Thyroid gland (tissue), 4 donors: ENCODE results near the gene ASCL2. TPM values are rescaled to one million over a fixed set of nuclear protein-coding genes. Genes with fewer than 3 reads are reported as not detected.

Experiments
- DNase-seq, 2 donors: peaks; one replicate each; pipeline ENCODE4 v3.0.0-alpha.2; 2019
- H3K27ac ChIP-seq, 3 donors: fragments of 200-600 bp; sonication (generic); 1 replicate in 2 of 3; 2 replicates in 1 of 3; pipeline ENCODE4 v1.5.1; 2016 to 2019; ENCODE audit warnings: mild to moderate bottlenecking in 1 of 3, moderate library complexity in 1 of 3
- H3K27me3 ChIP-seq: fragments of 200-600 bp; sonication (generic); one replicate; pipeline ENCODE4 v1.5.1; 2019
- H3K36me3 ChIP-seq, 2 donors: fragments of 200-600 bp; sonication (generic); one replicate each; pipeline ENCODE4 v1.5.1; 2016 to 2019
- H3K4me1 ChIP-seq, 2 donors: fragments of 200-600 bp; sonication (generic); one replicate each; pipeline ENCODE4 v1.5.1; 2017 to 2019
- H3K4me3 ChIP-seq, 3 donors: fragments of 200-600 bp; sonication (generic); replicated peaks in 1 of 3; 1 replicate in 2 of 3; 2 replicates in 1 of 3; pipeline ENCODE4 v1.5.1; 2016; ENCODE audit warnings: mild to moderate bottlenecking in 1 of 3
- H3K9me3 ChIP-seq: fragments of 200-600 bp; sonication (generic); one replicate; pipeline ENCODE4 v1.5.1; 2017
- POLR2A ChIP-seq, 2 donors: fragments of 450-650 bp; IDR thresholded peaks; one replicate each; pipeline ENCODE4 v1.6.1; 2017; ENCODE audit warnings: antibody characterized with exemption in 2 of 2, mild to moderate bottlenecking in 2 of 2, moderate library complexity in 1 of 2
- WGBS, 2 donors: methylation state at CpG; one replicate each; pipeline ENCODE4 v1.1.5; 2017; 5-methylcytosine and 5-hydroxymethylcytosine counted together
- intact Hi-C: fragments of 100-400 bp; cut with DNase I; formaldehyde crosslinking; loops from one replicate; pipeline ENCODE4 v1.15.1; 2023
- total RNA-seq, 4 donors: library from RNA; depleted of rRNA; stranded (reverse); fragments of >200 nt; gene quantifications; one replicate each; pipeline ENCODE4 v1.2.3, GENCODE V29; 2016
- TF ChIP-seq, protein P1 (sequence below), 6 experiments: fragments of 200-600 bp in 3 of 6; fragments of 450-650 bp in 3 of 6; sonication (generic) in 3 of 6; IDR thresholded peaks; one replicate each; pipeline ENCODE4 v1.5.1; 2016 to 2019; ENCODE audit warnings: antibody characterized with exemption in 6 of 6, mild to moderate bottlenecking in 2 of 6, inconsistent platforms in 1 of 6, moderate library complexity in 1 of 6

ASCL2 gene
- total RNA-seq, 4 donors from 2014 or later: 0.46 to 2.9 (median 0.66) TPM

DNA sequence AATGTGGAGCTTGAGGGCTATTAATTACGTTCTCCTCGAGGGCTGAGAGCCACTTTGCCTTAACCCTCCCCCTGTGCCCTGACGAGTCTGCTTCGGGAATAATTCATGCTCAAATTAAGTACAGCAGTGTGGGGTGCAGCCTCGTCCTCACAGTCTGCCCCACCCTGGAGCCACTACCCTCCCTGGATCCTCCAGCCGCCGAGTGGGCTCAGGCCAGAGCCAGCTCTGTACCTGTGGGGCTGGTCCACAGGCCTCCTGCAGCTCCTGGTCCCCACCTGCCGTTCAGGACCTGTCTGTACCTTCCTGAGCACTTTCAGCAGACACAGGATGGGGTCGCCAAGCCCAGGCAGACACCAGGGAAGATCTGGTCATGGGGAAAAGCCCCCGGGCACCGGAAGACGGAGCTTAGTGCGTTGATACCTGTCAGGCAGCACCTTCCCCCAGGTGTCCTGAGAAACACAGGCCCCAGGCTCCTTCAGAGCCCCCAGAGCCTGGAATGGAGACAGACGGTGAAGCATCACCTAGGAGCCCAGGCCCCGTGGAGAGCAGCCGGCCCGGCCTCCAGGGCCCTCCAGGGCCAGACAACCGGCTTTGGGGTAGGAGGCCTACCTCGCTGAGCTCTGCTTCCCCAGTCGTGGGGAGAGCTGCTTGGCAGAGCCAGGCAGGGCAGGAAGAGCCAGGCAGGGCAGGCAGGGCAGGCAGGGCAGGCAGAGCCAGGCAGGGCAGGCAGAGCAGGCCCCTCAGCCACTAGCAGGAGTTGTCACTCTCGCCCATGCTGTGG lies 41.2 kb upstream of the ASCL2 start:
- peaks cover 20 to 22% of the 10 kb centered on the region in 2 donors for H3K4me1 ChIP-seq
- no peaks in the 10 kb centered on the region for H3K36me3 ChIP-seq
- 54 to 74% methylated on average over 8 to 14 of the region's 21 CpGs for WGBS, 2 donors
- H3K9me3 ChIP-seq: no peaks in the 10 kb centered on the region
- TF ChIP-seq, protein P1, sequence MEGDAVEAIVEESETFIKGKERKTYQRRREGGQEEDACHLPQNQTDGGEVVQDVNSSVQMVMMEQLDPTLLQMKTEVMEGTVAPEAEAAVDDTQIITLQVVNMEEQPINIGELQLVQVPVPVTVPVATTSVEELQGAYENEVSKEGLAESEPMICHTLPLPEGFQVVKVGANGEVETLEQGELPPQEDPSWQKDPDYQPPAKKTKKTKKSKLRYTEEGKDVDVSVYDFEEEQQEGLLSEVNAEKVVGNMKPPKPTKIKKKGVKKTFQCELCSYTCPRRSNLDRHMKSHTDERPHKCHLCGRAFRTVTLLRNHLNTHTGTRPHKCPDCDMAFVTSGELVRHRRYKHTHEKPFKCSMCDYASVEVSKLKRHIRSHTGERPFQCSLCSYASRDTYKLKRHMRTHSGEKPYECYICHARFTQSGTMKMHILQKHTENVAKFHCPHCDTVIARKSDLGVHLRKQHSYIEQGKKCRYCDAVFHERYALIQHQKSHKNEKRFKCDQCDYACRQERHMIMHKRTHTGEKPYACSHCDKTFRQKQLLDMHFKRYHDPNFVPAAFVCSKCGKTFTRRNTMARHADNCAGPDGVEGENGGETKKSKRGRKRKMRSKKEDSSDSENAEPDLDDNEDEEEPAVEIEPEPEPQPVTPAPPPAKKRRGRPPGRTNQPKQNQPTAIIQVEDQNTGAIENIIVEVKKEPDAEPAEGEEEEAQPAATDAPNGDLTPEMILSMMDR (IDR thresholded peaks at IDR 0.05): no peak
- no peak for TF ChIP-seq POLR2A (IDR thresholded peaks at IDR 0.05)
- no peaks in the 10 kb centered on the region for H3K27me3 ChIP-seq
- no peak overlapping the region for H3K4me3 ChIP-seq
- no peak overlapping the region for H3K27ac ChIP-seq
- no peak for DNase-seq
- intact Hi-C loops: no loop called here

DNA sequence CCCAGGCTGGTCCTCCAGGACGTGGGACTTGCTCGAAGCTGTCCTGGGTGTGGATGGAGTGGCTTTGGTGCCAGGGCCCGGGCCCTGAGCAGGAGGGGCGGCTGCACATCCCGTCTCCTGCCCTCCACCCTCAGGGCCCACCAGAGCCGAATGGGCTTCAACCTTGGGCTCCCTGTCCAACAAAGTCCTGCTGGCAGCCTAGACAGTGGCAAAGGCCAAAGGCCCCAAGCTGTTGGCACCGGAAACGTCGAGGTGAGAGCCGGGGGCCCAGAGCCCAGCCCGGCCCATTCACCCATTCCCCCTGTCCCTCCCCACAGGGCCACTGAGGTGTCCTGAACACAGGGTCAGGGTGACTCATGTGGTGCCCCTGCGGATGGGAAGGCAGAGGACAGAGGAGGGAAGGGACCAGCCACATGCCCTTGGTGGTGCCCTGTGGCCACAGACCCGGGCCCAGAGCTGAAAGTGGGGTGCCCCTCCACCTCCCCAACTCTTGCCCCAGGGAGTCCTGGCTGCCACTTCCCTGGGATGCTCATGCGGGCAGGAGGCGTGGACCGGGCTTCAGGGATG lies 40.5 kb upstream of the ASCL2 start:
- DNase-seq: no peak
- TF ChIP-seq POLR2A (IDR thresholded peaks at IDR 0.05): no peak
- TF ChIP-seq, protein P1 (IDR thresholded peaks at IDR 0.05): no peak
- Histone ChIP-seq H3K4me3 (no peak overlapping the region), H3K27ac (no peak overlapping the region), H3K4me1 (peaks cover 20 to 29% of the 10 kb centered on the region in 2 donors), H3K27me3 (no peaks in the 10 kb centered on the region), H3K9me3 (no peaks in the 10 kb centered on the region), H3K36me3 (no peaks in the 10 kb centered on the region)
- intact Hi-C loops: no loop called here
- 71 to 80% methylated on average over 6 to 15 of the region's 16 CpGs for WGBS, 2 donors

DNA sequence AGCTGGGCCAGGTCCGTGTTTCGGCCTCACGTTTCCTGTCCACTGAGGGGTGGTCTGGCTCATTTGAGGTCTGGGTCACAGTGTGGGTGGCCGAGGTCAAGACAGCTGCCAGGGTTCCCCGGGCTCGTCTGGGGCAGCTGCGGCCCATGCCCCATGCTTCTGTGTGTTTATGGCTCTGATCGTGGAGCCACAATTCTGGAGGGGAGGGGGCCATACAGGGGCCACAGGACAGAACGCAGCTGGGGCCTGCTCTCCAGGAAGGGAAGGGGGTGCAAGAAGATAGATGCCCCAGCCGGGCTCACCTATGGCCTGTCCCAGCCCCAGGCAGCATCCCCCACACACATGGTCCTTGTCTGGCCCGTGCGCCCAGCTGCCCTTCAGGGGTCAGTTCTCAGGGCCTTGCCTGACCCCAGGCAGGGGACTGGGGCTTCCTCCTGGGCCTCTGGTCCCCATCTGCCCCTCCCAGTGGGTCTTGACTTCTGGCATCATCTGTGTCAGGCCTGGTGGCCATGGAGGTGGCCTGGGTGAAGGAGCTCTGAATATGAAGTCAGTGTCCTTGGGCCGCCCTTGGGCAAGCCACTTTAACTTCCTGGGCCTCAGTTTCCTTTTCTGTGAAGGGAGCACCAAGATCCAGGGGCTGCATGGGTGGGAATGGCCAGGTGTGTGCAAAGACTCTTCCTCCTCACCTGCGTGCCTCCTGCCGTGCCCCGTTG lies 39.8 kb upstream of the ASCL2 start:
- no peak overlapping the region for H3K27ac ChIP-seq
- no peaks in the 10 kb centered on the region for H3K36me3 ChIP-seq
- 85 to 91% methylated on average over 8 to 14 of the region's 16 CpGs for WGBS, 2 donors
- peaks cover 17 to 32% of the 10 kb centered on the region in 2 donors for H3K4me1 ChIP-seq
- no peak overlapping the region for H3K4me3 ChIP-seq
- H3K27me3 ChIP-seq: no peaks in the 10 kb centered on the region
- H3K9me3 ChIP-seq: no peaks in the 10 kb centered on the region
- no peak for DNase-seq
- intact Hi-C loops: no loop called here
- no peak for TF ChIP-seq POLR2A (IDR thresholded peaks at IDR 0.05)
- TF ChIP-seq, protein P1 (IDR thresholded peaks at IDR 0.05): no peak

DNA sequence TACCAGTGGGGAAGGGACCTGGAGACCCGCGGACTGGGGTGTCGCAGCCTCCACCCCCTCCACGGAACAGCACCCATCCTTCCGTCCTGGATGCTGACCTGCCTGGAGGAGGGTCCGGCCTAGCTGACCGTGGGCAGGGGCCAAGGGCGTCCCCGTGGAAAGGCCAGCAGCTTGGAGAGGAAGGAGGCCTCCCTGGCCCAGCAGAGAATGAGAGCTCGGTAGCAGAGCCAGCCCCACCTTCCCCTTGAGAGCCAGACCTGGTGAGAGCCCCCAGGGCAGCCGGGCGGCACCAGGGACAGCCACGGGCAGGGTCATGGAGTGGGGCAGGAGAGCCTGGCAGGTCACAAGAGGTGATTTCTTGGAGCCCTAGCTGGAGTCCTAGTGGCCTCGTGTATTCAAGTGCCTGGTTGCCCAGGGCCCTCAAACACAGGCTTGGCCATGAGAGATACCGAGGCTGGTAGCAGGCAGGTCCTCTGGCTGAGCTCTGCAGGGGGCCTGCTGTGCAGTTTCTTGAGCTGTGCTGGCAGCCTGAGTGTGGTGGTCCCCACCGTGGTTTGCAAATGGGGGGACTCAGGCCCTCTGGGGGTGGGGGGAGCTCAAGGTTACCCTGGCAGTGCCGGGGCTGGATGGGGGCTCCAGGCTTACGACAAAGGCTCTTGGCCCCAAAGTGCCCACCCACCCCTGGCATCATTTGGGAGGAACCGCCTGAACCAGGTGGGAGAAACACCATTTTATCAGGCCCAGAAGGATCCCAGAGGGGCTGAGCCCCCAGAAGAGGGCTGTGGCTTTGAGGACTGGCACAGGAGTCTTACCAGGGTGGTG lies 39.1 kb upstream of the ASCL2 start:
- DNase-seq: no peak
- 60 to 73% methylated on average over 4 to 14 of the region's 19 CpGs for WGBS, 2 donors
- TF ChIP-seq POLR2A (IDR thresholded peaks at IDR 0.05): no peak
- TF ChIP-seq, protein P1 (IDR thresholded peaks at IDR 0.05): no peak
- H3K36me3 ChIP-seq: no peaks in the 10 kb centered on the region
- H3K4me3 ChIP-seq: no peak overlapping the region
- H3K27me3 ChIP-seq: no peaks in the 10 kb centered on the region
- no peaks in the 10 kb centered on the region for H3K9me3 ChIP-seq
- peaks cover 11 to 31% of the 10 kb centered on the region in 2 donors for H3K4me1 ChIP-seq
- intact Hi-C loops: loop anchor here (10.0 kb wide), 1 partner anchor 585 kb away; no protein-coding TSS in a partner anchor
- H3K27ac ChIP-seq: no peak overlapping the region
